Body of pancreas (tissue), 4 donors: ENCODE measurements around the gene SLC9A3. TPM values are rescaled to one million over a fixed set of nuclear protein-coding genes. Genes with fewer than 3 reads are reported as not detected.

Source experiments
- ATAC-seq: fragments of 150-250 bp; one replicate; pipeline ENCODE4 v1.9.1; 2016
- DNase-seq, 4 donors: peaks; one replicate each; pipeline ENCODE4 v3.0.0-alpha.2; 2019
- H3K27ac ChIP-seq, 4 donors: fragments of 200-600 bp; sonication (generic); 1 replicate in 3 of 4; 2 replicates in 1 of 4; pipeline versions ENCODE4 v1.5.1 to v1.6.1; 2016 to 2019; ENCODE audit warnings: mild to moderate bottlenecking in 1 of 4, mixed read lengths in 1 of 4, moderate library complexity in 1 of 4
- H3K27me3 ChIP-seq, 2 donors: fragments of 200-600 bp; sonication (generic); one replicate each; pipeline ENCODE4 v1.6.0; 2016; ENCODE audit warnings: mild to moderate bottlenecking in 1 of 2
- H3K36me3 ChIP-seq, 2 donors: fragments of 200-600 bp; sonication (generic); replicated peaks in 1 of 2; 2 replicates each; pipeline ENCODE4 v1.5.1; 2016; ENCODE audit warnings: low read depth in 2 of 2; ENCODE audit not compliant: insufficient read depth in 1 of 2
- H3K4me1 ChIP-seq: fragments of 200-600 bp; sonication (generic); one replicate; pipeline ENCODE4 v1.6.0; 2016
- H3K4me3 ChIP-seq, 2 donors: fragments of 200-600 bp; sonication (generic); 1 replicate in 1 of 2; 2 replicates in 1 of 2; pipeline ENCODE4 v1.5.1; 2016 to 2019
- H3K9me3 ChIP-seq, 3 donors: fragments of 200-600 bp; sonication (generic); 1 replicate in 2 of 3; 2 replicates in 1 of 3; pipeline ENCODE4 v1.5.1; 2016
- POLR2A ChIP-seq, 3 donors: fragments of 450-650 bp; IDR thresholded peaks; one replicate each; pipeline ENCODE4 v1.6.1; 2016; ENCODE audit warnings: antibody characterized with exemption in 3 of 3, mild to moderate bottlenecking in 2 of 3
- WGBS, 2 donors: methylation state at CpG; one replicate each; pipeline ENCODE4 v1.1.5; 2017; 5-methylcytosine and 5-hydroxymethylcytosine counted together
- intact Hi-C: fragments of 100-400 bp; cut with DNase I; formaldehyde crosslinking; loops from one replicate; pipeline ENCODE4 v1.15.1; 2023
- total RNA-seq, 2 donors: library from RNA; depleted of rRNA; stranded (reverse); fragments of >200 nt; gene quantifications; one replicate each; pipeline ENCODE4 v1.1.0, GENCODE V29; 2016
- TF ChIP-seq, protein P1 (sequence below), 7 experiments: fragments of 450-650 bp in 4 of 7; fragments of 200-600 bp in 3 of 7; sonication (generic) in 3 of 7; IDR thresholded peaks; one replicate each; pipeline ENCODE4 v1.5.1; 2016 to 2019; ENCODE audit warnings: antibody characterized with exemption in 7 of 7

SLC9A3 gene
- total RNA-seq, 2 donors from 2014 or later = 2.0 to 4.7 TPM

DNA sequence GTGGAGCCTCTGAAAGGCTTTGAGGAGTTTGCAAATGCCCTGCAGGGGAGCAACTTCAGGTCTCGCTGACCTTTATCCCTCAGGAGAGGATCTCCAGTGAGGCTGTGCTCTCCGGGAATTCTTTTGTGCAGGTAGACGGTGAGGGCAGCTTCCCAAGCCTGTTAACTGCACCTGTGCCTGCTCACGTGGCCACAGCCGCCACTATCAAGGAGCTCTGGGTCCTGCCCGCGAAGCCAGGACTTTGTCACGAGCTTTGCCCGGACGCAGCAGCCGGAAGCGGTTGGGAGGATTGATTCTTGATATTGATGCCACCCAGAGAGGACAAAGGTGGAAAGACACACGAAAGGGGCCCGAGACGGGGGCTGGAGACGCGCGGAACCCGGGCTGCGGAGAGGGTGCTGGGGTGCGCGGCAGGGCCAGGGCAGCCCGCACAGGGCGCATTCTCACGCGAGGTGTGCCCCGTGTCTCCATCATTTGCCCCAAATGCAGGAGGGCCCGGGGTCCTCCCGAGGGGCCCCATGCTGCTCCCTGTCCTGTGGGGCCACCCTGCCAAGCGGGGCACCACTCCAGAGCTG is 18.2 kb downstream of the SLC9A3 start:
- ATAC-seq (peak; percentile 30), DNase-seq (peak in 3 of 4 donors; percentile 29 to 37 (median 32))
- 38 to 55% methylated on average over 23 to 30 of the region's 30 CpGs for WGBS, 2 donors
- no peak overlapping the region for H3K27ac ChIP-seq
- H3K4me1 ChIP-seq = peaks cover 13% of the 10 kb centered on the region
- H3K36me3 ChIP-seq = no peaks in the 10 kb centered on the region
- TF ChIP-seq, protein P1, sequence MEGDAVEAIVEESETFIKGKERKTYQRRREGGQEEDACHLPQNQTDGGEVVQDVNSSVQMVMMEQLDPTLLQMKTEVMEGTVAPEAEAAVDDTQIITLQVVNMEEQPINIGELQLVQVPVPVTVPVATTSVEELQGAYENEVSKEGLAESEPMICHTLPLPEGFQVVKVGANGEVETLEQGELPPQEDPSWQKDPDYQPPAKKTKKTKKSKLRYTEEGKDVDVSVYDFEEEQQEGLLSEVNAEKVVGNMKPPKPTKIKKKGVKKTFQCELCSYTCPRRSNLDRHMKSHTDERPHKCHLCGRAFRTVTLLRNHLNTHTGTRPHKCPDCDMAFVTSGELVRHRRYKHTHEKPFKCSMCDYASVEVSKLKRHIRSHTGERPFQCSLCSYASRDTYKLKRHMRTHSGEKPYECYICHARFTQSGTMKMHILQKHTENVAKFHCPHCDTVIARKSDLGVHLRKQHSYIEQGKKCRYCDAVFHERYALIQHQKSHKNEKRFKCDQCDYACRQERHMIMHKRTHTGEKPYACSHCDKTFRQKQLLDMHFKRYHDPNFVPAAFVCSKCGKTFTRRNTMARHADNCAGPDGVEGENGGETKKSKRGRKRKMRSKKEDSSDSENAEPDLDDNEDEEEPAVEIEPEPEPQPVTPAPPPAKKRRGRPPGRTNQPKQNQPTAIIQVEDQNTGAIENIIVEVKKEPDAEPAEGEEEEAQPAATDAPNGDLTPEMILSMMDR (IDR thresholded peaks at IDR 0.05) = no peak
- no peak for TF ChIP-seq POLR2A (IDR thresholded peaks at IDR 0.05)
- H3K27me3 ChIP-seq = no peaks in the 10 kb centered on the region
- H3K9me3 ChIP-seq = no peaks in the 10 kb centered on the region
- no peak overlapping the region for H3K4me3 ChIP-seq
- intact Hi-C loops = no loop called here

DNA sequence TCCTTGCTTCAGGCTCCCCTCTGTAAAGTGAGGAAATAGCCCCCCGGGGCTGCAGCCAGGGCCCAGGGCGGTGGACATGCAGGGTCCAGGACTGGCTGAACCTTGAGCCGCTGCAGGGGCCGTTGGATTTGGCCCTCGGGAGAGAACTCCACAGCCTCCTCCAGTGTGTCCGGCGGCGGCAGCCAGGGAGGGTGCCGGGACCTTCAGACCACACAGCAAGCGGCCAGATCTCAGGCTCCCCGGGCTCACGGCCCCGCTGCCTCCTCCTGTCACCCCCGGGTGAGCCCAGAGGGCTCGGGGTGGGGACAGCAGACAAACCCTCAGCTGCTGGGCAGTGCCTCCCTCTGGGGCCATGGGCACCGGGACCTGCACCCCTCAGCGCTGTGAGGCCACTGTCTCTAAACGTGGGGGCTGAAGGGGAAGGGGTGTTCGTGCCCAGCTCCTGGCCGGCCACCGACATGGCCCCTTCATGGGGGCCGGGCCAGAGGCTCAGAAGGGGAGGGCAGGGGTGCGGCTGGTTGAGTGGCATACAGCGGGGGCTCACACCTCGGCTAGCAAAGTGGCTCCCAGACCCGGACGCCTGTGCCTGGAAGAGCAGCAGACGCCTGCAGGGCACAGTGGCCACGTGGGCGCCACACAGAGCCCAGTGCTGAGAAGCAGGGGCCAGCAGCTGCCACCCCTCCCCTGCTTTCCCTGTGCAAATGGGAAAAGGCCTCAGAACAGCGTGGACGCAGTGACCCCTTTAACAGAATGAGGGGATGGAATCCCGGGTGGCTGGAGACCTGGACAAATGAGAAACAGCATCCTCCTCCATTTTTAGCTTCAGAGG is 19.7 kb downstream of the SLC9A3 start:
- no peak for ATAC-seq
- Histone ChIP-seq H3K27me3 (no peaks in the 10 kb centered on the region), H3K4me3 (no peak overlapping the region), H3K36me3 (no peaks in the 10 kb centered on the region), H3K9me3 (no peaks in the 10 kb centered on the region), H3K4me1 (peaks cover 8% of the 10 kb centered on the region), H3K27ac (no peak overlapping the region)
- TF ChIP-seq POLR2A (IDR thresholded peaks at IDR 0.05) = no peak
- TF ChIP-seq, protein P1 (IDR thresholded peaks at IDR 0.05) = no peak
- no peak for DNase-seq
- intact Hi-C loops = no loop called here
- 10 to 58% methylated on average over 2 to 26 of the region's 33 CpGs for WGBS, 2 donors

DNA sequence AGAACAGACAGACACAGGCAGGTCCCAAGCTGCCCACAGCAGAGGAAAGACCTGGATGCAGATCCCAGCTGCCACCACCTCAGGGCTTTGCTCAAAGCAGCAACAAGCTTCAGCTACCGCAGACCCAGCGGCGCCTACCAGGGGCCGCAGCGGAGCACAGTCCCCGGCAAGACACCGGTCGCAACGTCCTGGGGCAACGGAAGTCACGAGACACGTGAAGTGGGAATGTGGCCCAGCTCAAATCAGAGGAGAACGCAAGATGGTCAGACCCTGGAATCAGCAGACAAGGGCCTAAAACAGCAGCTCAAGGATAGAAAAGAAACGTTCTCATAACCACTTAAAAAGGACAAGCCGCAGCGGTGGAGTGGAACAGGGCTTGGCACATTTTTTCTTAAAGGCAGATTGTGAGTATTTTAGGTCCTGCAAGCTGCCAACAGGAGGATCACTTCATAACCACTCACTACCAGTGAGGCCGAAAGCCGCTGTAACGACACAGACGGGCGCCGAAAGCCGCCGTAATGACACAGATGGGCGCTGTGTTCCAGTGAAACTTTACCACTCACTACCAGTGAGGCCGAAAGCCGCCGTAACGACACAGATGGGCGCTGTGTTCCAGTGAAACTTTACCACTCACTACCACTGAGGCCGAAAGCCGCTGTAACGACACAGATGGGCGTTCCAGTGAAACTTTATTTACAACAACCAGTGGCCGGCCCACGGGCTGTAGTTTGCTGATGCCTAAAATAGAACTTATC is 21.7 kb downstream of the SLC9A3 start:
- ATAC-seq (no peak), DNase-seq (no peak)
- peaks cover 8% of the 10 kb centered on the region for H3K4me1 ChIP-seq
- H3K27me3 ChIP-seq = peaks cover 0 to 4% of the 10 kb centered on the region in 2 donors
- H3K9me3 ChIP-seq = no peaks in the 10 kb centered on the region
- H3K27ac ChIP-seq = no peak overlapping the region
- intact Hi-C loops = no loop called here
- no peak for TF ChIP-seq POLR2A (IDR thresholded peaks at IDR 0.05)
- TF ChIP-seq, protein P1 (IDR thresholded peaks at IDR 0.05) = no peak
- H3K4me3 ChIP-seq = no peak overlapping the region
- no peaks in the 10 kb centered on the region for H3K36me3 ChIP-seq
- 74 to 75% methylated on average over 33 to 36 of the region's 36 CpGs for WGBS, 2 donors

DNA sequence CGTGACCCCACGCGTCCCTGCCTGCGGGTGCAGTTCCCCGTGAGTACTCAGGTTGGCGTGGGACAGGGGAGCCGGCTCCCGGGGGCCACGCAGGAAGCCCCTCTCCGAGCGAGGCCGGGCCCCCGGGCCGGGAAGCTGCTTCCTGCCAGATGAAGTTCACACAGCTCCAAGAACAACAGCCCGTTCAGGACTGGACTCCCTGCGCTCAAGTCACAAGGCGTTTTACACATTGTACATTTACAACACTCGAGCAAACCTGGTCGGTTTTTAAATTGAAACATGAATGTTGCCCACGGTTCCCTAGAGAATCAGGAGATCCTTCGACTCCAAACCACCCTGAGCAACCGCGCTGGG is 22.4 kb downstream of the SLC9A3 start:
- Histone ChIP-seq H3K27ac (no peak overlapping the region), H3K36me3 (no peaks in the 10 kb centered on the region), H3K4me3 (no peak overlapping the region), H3K9me3 (no peaks in the 10 kb centered on the region), H3K27me3 (peaks cover 0 to 4% of the 10 kb centered on the region in 2 donors), H3K4me1 (peaks cover 8% of the 10 kb centered on the region)
- intact Hi-C loops = no loop called here
- TF ChIP-seq POLR2A (IDR thresholded peaks at IDR 0.05) = no peak
- TF ChIP-seq, protein P1 (IDR thresholded peaks at IDR 0.05) = no peak
- DNase-seq (no peak), ATAC-seq (no peak)
- WGBS, 2 donors = 42 to 47% methylated on average over 19 to 23 of the region's 23 CpGs
